NCI-H187 (cell line): Measurements from ENCODE around the gene HMGB3.
A peak's percentile ranks its signal among the peaks of the same experiment; 100 is the strongest.
"Not testable (repeated sequence)": the region's sequence is repeated elsewhere in the genome, so short reads cannot be mapped to it uniquely, and the experiment has no call there.

Experiments
- DNase-seq, 2 experiments: peaks; one replicate each; lab custom pipeline; 2025; lab: John Stamatoyannopoulos, UW

The HMGB3 gene

DNA sequence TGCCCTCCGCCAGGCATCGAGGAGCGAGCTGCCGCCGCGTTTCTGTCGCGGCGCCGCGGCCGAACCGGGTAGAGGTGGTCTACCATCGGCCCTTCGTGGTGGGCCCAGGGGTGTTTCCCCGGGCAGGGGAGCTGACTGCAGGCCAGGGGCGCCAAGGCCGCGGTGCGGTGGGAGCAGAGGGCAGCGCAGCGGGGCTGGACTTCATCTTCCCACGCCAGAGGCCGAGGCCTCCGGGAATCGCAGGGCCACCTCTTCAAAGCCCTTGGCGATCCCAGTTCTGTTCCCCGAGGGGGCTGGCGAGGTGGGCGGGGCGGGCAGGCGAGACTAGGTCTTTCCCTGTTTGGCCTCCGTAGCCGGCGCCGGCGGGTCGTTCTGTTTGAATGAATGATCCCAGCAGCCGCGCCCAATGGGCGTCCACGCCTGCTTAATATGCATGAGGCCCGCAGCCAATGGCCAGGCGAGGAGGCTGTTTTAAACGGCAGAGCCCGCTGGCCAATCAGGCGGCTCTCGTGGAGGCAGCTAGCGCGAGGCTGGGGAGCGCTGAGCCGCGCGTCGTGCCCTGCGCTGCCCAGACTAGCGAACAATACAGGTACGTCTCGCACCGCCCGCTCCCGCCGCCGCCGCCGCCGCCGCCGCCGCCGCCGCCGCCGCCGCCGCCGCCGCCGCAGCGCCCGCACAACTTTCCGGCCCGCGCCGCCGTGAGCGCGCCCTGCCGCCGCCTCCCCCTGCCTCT is at the start of gene HMGB3:
HMGB3 (plus strand) TSS at position 548 of the 733 bp plus-strand sequence. CDS start 2,265 bp downstream, outside the sequence.
- DNase-seq, result peak; percentile 94 to 99

DNA sequence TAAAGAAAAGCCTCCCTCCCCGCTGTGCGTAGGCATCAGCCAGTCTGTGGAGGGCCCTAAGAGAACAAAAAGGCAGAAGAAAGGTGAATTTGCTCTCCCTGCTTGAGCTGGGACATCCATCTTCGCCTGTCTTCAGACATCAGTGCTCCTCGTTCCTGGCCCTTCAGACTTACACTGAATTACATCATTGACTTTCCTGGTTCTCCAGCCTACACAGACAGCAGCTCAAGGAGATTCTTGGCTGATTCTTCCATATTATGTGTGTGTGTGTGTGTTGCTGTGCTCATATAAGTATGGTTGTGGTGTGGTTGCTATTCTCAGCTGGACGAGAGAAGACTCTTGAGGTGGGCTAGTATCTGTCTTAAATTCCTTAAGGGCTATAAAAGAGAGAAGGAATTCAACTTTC is 49.2 kb upstream of the HMGB3 start:
- DNase-seq, result no peak

DNA sequence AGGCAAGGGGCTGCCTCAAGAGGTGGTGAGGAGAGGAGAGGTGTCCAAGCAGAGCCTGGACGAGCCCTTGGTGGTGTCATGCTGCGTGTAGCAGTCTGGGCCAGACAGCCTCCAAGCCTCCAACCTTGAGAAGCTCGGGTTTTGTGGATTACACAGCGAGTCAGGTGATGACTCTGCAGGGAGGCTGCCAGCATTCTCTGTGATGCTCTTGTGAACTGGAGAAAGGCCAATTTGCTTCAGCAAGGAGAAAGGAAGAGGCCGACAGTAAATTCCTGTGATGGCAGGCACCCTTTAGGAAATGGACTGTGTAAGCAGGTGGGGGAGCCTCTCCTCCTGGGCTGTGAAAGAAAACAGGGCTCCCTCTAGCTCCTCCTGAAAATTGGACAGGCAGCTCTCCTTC is 48.7 kb upstream of the HMGB3 start:
- no peak for DNase-seq

DNA sequence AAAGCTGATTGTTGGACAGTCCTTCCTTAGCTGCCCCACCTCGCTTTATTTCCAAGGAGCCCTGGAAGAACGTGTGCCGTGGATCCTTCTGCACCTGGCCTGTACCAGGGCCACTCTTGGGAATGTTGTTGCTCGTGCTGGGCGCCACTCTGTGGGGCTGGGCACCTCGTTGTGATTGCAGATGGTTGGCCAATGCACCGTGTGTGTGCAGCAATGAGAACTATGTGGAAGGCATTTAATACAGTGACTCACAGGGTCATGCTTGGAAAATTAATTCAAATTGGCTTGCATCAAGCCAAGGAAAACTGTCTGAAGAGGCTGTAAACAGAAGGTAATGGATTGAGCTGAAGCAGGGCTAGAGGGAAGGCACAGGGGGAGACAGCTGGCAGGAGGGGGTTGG is 47.7 kb upstream of the HMGB3 start:
- DNase-seq, result no peak

DNA sequence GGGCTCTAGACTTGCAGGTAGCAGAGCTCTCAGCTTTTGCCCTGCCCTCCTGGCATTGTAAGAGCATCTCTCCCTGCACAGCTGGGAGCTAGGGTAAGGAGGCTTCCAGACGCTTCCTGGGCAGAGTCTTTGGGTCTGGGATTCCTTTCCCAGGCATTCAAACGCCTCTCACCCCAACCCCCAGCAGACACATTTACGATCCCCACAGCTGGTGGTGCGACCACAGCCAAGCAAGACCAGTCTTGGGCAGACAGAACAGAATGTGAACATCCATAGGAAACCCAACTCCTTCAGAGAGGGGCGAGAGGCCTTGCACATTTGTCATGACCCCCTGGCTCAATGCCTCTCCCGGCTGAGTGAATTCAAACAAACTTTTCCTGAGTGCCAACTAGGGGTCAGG is 46.6 kb upstream of the HMGB3 start:
- no peak for DNase-seq

DNA sequence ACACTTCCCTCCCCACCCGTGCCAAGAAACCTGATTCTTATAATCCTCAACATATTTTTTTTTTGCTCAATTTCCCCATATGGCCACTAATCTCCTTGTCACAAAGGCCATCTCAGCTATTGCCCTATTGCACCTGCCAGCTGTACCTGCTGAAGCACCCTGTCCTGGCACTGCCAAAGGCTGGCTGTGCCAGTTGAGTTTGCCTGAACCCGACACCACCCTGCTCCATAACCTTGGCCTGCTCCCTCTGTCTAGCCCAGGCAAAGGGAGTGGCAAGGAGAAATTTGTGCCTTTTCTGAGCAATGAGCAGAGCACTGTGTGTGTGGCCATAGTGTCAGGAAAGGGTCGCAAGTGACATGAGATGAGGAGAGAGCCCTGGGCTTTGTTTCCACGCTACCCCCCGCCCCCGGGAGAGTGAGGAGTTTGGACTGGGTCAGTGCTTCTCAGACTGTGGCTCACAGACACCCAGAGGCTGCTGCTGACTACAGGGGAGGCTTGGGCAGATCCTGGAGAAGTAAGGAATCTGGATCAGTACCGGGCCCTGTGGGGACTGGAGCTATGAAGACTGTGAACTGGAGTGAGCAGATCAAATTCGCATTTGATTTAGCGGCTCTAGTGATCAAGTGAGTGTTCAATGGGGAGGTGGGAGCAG is 42.2 kb upstream of the HMGB3 start:
- DNase-seq, result no peak

DNA sequence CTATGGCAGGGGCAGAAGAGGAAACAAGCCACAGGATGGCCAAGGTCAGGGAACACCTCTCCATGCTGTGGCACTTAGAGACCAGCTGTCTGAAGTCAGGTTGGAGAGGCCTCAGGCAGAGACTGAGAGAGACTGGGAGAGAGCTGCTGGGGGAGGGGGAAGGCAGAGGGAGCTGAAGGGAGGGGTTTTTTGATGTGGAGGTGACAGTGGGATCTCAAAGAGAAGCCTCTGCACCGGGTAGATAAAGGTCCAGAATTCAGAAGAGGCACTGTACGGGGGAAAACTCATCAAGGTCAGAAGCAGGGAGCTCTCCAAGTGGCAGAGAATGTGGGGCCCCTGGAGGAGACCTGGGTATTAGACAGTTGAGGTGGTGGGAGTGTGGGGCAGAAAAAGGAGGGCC is 41.6 kb upstream of the HMGB3 start:
- DNase-seq, result no peak

DNA sequence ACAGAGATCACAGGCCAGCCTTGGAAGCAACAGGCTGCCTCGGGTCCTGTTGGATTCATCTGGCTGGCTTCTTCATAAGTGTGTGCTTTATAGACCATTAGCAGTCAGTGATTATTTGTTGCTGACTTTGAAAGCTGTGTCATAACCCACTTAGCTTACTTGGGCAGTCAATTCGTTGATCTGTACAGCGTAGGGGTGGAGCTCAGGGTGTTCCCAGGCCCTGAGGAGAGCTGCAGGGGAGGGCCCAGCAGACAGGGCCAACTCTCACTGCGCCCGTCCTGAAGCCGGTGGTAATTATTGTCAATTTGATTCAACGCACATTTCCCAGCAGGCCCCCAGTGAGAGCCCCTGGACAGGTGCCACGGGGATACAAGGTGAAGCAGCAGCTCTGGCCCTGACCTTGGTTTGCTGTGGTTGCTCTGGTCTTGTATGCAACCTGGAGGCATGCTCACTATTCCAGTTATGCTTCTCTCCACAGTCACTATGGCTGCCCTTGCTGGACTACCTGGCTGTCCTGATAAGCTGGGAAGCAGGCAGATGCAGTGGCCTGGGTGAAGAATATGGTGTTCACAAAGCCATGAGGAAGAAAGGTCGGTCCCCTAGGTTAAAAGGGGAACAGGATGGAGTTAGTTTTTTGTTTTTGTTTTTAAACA is 40.1 kb upstream of the HMGB3 start:
- no peak for DNase-seq

DNA sequence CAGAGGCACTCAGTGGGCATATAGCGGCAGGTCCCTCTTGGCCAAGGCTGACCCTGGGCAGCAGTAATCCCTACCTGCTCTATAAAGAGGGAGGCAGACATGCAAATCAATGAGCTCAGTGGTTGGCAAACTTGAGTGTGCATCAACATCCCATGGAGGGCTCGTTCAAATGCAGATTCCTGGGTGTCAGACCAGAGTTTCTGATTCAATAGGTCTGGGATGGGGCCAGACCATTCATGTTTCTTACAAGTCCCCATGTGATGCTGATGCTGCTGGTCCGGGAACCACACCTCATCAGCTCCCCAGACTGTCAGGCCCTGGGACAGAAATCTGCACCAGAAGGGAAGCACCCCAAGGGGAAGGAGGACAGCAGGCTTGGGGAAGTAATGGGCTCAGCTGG is 38.9 kb upstream of the HMGB3 start:
- DNase-seq, result no peak

DNA sequence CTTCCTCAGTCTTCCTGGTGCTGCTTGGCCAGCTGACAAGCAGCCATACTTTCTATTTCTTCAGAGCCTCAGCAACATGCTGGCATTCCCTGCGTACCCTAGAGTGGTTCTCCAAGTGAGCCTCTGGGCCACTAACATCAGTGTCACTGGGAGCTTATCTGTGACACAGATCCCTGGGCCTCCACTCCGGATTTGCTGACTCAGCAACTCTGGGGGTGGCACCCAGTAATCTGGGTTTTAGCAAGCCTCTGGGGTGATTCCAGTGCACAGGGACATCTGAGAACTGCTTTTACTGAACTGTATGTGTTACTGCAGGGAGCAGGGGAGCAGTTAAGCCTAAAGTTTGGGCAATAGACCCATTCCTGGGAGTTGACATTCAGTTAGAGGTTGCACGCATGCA is 28.2 kb upstream of the HMGB3 start:
- DNase-seq, result no peak

DNA sequence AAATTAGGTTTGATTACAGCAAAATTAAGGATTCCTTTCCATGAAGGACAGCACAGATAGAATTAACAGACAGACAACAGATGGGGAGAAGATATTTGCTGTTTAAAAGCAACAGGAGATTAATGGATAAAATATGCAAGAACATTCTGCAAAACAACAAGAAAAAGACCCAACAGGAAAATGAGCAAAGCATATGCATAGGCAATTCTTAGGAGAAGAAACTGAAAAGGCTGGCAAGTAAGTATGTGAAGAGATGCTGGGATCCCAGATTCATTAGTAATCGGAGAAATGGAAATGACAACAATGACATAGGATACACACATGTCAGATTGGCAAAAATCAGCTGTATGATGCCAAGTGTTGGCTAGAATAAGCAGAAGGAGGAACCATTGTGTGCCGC is 27.5 kb upstream of the HMGB3 start:
- DNase-seq, result no peak

DNA sequence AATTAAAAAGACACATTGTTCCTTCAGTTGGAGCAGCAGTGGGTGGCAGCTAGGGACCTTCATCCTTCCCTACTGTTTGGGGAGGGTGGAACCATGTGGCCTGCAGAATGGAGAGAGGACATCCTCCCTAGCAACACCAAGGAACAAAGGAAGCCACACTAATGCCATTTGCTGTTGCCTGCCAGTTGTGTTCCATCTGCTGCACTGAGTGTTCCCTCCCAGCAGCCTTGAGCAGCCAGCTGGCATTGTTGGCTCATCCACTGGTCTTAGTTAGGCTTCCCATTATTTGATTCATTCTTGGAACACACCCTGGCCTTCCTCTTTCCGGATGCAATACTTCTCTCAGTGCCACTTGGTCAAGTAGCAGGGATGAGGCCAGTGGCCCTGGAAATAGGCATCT is 25.0 kb upstream of the HMGB3 start:
- no peak for DNase-seq

DNA sequence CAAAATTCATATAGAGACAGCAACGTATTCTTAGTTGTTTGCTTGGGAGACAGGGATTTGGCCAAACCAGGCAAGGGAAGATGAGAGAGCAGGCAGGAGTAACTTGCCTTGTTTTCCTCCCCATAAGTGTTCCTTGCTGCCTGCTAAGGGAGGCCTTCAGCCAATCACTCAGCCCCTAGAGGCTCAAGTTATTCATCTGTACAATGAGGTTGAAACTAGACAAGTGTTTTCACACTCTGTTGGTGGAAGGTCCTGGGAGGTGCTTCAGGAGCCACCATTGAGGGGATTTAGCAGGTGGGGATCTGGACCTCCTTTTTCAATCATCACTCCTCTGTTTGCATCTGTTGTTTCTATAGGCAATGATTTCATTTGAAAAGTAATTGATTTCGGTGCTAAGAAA is 23.6 kb upstream of the HMGB3 start:
- DNase-seq, result no peak

DNA sequence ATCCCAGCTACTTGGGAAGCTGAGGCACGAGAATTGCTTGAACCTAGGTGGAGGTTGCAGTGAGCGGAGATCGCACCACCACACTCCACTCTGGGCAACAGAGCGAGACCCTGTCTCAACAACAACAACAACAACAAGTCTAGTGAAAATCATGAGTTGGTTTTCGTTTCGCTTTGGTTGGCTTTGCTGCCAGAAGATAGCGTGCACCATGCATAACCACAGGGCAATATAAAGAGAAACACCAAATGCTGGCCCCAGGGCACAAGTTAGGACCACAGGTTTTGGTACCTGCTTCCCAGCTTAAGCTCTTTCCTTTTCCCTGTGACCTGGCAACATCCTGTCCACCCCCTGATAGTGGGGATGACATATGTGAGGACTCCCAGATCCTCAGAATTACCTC is 21.5 kb upstream of the HMGB3 start:
- no peak for DNase-seq

DNA sequence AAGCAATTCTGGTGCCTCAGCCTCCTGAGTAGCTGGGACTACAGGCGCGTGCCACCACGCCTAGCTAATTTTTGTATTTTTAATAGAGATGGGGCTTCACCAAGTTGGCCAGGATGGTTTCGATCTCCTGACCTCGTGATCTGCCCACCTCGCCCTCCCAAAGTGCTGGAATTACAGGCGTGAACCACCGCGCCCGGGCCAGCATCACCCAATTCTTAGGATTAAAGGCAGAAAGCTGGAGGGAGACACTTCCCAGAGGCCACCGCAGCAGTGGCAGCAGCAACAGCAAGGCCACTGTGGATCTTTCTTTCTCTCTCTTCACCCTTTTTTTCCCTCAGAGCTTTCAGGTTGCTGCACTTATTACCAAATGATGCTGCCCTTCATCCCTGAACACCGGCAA is 18.7 kb upstream of the HMGB3 start:
- DNase-seq, result not testable (repeated sequence)

DNA sequence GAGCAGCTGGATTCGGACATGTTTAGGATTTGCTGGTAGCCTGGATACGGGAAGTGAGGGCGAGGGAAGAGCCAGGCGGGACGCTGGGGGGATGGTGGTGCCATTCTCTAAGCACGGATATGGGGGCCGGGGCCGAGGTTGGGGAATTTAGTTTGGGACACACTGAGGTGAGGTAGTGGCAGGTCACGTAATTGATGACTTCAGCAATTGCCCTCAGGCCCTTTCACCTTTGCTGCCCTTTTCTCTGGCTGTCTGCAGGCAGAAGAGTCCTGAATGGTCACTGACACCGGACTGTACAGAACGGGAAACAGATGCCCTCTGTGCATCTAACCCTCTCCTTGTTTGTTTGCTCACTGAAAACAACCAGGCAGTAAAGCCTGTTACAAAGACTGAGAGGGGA is 16.9 kb upstream of the HMGB3 start:
- no peak for DNase-seq

DNA sequence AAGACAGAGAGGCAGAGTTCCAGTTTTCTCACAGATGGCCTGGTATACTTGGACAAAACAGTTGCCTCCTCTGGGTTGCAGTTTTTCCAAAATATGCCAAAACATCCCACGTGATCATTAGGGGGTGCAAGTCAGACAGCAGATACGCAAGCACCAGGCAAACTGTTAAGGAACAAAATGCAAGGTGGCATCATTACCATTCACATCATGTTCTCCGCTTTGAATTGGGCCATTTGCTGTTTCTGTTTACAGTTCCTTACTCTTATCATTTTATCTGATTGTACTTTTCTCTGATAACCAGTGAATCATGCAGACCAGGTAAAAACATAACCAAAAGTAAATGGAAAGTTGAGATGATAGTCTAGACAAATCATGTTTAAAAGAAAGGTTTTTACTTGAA is 16.4 kb upstream of the HMGB3 start:
- DNase-seq, result no peak

DNA sequence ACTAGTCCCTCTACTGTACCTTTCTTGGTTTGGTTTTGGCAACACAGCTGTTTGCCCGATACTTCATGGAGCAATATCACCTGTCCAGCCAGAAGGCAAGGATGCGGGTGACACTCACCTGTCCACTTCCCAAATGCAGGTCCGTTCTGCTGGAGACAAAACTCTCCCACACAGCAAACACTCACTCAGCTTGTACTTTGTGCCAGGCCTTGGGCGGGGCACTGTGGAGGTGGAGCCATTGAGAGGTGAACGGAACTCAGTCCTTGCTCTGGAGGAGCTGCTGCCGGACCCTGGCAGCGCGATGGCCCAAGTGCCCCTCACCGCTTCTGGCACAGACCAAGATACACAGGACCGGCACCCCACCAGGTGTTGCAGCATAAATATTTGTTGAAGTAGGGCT is 15.3 kb upstream of the HMGB3 start:
- DNase-seq, result no peak

DNA sequence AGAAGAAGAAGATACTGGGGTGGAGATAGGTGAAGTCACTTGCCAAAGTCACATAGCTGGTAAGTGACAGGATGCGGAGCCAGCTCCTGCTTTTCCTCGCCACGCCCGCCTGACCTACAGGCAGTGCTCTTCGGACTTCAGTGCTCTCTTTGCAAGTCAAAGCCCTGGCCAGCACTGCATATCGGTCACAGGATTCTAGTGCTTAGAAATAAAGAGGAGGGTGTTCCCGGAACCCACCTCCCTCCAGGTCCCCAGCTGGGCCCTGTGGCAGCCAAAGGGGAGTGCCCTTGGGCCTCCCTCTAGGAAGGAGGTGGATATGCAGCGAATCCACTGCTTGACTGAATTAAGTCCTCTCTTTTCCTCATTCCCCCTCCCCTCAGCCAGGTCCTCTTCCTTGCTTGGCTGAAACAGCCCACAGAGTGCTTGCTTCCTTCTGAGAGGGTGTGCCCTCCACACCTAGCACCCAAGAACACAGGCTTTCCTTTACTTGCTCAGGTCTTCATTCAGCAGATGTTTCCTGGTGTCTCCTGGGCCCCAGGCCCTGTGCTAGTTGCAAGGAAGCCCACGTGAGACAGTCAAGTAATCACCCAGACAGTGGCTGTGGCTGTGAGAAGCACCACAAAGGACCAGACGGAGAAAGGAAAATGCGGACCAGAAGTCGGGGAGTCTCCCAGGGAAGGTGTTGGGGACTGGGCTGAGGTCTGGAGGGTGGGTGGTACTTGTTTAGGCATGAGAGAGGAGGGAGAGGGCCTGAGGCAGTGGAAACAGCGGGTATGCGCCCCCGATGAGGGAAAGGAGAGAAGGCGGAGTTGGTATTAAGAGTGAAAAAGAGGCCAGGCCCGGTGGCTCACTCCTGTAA is 14.0 kb upstream of the HMGB3 start:
- no peak for DNase-seq

DNA sequence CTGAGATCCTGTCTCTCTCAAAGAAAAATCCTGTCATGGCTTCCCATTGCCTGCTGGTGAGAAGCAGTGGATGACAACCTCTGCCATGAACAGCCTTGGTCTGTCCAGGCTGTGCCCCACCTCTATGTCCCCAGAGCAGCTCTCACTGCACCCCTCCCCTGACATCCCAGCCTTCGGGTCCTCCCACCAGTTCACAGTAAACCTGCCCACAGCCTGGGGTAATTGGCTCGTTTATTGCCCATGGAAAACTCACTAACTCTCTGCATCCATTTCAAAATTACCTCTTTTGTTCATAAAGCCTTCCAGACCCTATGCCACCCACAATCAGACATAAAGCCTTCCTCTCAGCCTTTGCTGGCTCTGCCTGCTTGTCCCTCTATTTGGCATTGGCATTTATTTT is 10.7 kb upstream of the HMGB3 start:
- DNase-seq, result no peak

DNA sequence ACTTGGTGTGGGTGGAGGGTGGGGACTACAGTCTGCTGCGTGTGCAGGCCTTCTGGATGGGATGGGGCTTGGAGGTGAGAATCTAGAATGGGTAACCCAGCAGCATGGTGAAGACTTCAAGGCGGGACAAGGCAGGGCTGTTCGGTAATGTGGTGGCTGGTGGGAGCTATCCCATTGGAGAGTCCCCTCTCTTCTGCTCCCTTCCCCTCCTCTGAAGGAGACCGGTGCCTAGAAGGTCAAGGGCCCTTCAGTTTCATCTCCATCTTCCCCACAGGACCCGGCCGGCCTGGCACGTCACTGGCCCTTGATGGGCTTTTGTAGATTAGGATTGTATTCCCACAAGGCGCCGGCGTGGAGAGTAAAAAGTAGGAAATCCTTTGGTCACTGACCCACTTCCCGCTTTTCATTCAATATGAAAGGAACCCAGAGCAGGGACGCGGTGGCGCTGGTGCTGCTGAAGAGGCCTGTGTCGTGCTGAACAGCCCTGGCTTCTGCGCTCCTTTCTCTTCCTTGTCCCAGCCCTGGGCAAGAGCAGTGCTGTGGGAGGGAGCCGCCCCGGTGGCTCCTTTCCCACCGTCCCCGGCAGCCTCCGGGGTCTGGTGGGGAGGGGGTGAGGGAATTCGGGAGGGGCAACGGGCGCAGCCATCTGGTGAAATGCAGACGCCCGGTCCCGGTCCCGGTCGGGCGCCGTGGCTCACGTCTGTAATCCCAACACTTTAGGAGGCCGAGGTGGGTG is 7.3 kb upstream of the HMGB3 start:
- DNase-seq, result no peak
